GM10847 (cell line): ENCODE measurements around the gene GPR62.

Source experiments
- POLR2A ChIP-seq: IDR thresholded peaks from 2 replicates; pipeline ENCODE4 v1.6.1; 2011; ENCODE audit not compliant: insufficient read length; ENCODE audit errors: extremely low read depth

The GPR62 gene

GRCh38 chr3:51955175-51955892 lies at the start of gene GPR62:
Gene GPR62, plus strand, starts transcription at chr3:51955381. Its CDS starts 272 bp downstream, at chr3:51955653.
- TF ChIP-seq POLR2A: no peak

GRCh38 chr3:51908026-51908425 lies 47.2 kb upstream of the GPR62 start:
- TF ChIP-seq POLR2A: no peak

DNA sequence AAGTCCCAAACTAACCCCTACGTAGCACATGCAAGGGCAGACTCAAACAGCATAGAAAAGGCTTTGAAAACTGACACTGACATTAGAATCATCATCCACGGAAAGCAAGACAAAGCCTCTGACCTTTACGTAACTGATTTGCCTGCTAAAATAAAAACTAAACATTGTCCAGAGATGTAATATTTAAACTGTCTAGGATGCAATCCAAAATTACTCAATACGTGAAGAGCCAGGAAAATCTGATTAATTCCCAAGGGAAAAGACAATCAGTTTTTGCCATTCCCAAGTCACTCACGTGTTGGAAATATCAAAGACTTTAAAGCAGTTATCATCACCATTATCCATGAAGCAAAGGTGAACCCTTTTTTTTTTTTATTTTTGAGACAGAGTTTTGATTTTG lies 38.8 kb upstream of the GPR62 start:
- TF ChIP-seq POLR2A: no peak

DNA sequence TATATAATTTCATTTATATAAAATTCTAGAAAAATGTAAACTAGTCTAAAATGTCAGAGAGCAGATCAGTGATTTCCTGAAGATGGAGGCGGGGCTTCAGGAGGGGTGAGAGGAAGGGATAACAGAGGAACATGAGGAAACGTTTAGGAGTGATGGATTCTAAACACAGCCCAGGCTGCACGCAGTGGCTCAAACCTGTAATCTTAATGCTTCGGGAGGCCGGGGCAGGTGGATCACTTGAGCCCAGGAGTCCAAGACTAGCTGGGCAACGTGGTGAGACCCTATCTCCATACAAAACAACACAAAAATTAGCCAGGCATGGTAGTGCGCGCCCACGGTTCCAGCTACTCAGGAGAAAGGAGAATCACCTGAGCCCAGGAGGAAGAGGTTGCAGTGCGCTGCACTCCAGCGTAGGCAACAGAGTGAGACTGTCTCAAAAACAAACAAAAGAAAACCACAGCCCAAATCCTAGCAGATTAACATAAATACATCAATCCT lies 34.1 kb upstream of the GPR62 start:
- TF ChIP-seq POLR2A: no peak

DNA sequence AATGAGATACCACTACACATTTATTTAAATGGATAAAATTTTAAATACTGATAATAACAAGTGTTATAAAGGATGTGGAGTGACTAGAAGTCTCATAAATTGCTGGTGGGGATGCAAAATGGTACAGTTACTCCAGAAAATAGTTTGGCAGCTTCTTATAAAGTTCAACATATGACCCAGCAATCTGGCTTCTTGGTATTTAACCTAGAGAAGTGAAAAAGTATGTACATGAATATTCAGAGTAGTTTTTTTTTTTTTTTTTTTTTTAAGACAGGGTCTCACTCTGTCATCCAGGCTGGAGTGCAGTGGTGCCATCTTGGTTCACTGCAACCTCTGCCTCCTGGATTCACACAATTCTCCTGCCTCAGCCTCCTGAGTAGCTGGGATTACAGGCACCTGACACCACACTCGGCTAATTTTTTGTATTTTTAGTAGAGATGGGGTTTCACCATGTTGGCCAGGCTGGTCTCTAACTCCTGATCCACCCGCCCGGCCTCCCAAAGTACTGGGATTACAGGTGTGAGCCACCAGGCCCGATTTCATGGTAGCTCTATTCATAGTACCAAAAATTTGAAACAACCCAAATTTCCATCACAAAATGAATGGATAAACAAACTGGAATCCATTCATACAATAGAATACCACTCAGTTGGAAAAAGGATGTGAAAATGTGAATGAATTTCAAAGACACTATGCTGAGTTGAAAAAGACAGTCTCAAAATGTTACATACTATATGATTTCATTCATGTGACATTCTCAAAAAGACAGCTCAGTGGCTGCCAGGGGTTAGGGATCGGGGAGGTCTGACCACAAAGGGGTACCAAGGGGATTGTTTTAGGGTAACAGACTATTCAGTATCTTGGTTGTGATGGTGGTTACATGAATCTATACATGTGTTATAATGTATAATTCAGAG lies 27.9 kb upstream of the GPR62 start:
- no peak for TF ChIP-seq POLR2A

DNA sequence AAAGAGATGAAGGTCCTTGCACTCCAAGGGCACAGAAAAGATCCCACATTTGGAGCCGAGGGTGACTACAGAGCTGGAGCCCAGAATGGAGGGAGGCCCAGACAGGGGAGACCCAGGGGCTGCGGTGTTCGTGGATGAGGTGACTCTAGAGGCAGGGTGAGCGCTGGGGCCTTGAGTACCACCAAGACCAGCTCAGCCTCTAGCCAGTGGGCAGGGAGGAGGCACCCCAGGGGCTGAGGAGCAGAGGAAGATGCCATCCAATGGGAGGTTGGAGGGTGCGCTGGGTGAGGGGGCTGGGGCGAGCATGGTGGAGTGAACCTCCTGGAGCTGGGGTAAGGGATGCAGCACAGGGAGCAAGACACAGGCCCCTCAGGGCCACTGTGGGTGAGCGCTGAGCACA lies 26.7 kb upstream of the GPR62 start:
- TF ChIP-seq POLR2A: no peak

- no peak for TF ChIP-seq POLR2A
These were observed 25.7 kb upstream of the GPR62 start for GRCh38 chr3:51929420-51930003.

DNA sequence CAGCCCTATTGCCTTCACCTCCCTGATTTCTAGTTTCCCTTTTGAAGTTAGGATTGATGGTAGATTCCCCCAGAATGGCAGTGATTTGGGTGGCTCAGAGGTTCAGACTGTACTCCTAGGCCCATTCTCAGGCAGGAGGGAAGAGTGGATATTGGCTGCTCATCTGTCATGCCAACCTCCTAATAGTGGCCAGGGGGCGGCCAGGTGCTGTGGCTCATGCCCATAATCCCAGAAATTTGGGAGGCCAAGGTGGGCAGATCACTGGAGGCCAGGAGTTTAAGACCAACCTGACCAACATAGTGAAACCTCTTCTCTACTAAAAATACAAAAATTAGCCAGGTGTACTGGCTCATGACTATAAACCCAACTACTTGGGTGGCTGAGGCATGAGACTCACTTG lies 24.7 kb upstream of the GPR62 start:
- TF ChIP-seq POLR2A: no peak

- TF ChIP-seq POLR2A: no peak
These were observed 23.4 kb upstream of the GPR62 start for GRCh38 chr3:51931756-51932155.

DNA sequence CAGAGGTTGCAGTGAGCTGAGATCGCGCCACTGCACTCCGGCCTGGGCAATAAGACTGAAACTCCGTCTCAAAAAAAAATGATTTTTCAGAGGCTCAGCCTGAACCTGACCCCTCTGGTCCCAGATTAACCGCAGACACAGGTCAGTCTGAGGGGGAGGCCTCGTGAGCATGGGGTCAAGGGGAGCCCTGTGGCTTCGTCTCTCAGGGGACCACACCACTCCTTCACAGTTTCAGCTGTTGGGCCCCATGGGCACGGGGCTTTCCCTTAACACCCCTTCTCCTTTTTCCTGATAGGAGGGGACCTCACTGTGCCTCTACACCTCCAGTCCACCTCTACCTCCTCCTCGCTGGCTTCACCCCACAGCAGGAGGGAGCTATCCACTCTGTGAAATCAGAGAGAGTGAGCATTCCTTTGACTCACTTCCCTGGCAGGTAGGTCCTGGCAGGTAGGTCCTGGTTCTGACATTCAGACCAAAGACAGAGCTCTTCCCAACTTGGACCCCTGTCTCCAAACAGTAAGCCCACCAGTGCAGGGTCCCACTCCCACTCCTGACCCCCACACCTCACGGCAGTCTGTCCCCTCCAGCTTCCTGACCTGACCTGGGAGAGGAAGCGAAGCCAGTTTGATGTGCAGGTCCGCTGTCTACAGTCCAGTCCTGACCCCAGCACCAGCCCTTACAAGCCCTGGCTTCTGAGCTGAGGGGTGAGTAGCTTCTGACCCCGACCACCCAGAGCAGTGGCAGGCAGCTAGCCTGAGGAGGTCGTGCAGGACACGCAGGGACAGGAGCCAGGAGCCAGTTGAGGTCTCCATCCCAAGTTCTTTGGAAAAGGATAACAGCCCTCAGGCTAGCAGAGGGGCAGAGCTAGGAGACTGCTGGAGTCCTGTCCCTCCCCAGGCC lies 22.5 kb upstream of the GPR62 start:
- TF ChIP-seq POLR2A: no peak

DNA sequence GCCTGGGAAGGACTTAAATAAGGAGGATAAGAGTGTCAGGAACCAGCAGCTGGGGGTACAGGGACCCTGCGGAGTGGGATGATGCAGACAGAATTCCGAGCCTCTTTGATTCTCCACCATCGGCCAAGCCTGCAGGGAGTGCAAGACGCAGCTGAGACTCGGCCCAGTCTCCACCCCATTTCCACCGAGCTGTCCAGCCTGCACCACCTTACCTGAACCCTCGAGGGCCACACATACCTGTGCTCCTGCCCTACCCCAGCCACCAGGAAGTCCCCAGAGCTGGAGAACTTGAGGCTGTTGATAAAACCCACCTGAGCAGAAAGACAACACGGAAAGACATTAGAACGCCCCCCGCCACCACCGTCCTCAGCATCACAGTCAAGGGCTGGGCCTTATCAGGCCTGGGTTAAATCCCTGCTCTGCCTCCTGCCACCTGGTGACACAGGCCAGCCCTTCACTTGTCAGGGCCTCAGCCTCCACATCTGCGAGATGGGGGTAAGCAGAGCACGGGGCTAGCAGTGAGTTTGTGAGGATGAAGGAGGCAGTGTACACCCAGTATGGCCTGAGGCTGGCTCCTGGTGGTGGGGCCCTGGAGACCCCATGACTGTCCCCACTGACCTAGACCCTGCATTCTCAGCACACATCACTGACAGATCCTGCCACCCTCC lies 21.6 kb upstream of the GPR62 start:
- TF ChIP-seq POLR2A: no peak

DNA sequence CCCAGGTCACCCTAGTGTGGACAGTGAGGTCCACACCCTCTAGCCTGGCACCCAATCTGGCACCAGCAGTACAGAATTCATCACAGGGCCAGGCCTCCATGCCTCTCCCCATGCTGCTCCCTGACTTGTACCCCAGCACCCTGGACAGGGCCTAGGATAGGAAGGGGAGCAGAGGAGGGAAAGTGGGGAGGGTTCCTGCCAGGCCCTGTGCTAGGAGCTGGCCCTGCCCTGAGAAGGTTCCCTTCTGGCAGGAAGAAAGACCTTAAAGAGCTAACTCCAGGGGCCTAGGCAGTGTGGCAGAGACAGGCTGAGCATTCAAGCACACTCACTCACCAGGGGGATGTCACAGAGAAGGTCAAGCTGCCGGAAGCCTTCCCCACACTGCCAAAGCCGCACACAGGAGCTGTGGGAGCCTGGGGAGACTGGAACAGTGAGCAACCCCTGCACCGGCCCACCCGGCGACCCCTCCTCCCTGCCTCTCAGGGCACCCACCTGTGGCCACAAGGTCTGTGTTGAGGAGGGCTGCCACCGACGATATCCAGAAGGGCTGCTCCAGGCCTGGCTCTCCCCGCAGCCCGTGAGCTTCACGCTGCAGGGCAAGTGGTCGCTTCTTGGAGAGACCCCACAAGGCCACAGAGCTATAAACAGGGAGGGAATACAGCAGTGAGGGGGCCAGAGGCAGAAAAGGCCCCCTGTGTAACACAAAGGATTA lies 20.9 kb upstream of the GPR62 start:
- no peak for TF ChIP-seq POLR2A

GRCh38 chr3:51934991-51935885 lies 19.9 kb upstream of the GPR62 start:
- no peak for TF ChIP-seq POLR2A
